HG02678 (cell line): Measurements from ENCODE around the gene RAB5B.
"Not testable (repeated sequence)": the region's sequence is repeated elsewhere in the genome, so short reads cannot be mapped to it uniquely, and the experiment has no call there.

Experiments
- ATAC-seq: cut with Tn5 transposase; IDR thresholded peaks from one replicate; pipeline ENCODE4 v1.9.1; 2021; ENCODE audit warnings: mild to moderate bottlenecking, moderate library complexity; ENCODE audit not compliant: unreplicated experiment

The RAB5B gene

DNA sequence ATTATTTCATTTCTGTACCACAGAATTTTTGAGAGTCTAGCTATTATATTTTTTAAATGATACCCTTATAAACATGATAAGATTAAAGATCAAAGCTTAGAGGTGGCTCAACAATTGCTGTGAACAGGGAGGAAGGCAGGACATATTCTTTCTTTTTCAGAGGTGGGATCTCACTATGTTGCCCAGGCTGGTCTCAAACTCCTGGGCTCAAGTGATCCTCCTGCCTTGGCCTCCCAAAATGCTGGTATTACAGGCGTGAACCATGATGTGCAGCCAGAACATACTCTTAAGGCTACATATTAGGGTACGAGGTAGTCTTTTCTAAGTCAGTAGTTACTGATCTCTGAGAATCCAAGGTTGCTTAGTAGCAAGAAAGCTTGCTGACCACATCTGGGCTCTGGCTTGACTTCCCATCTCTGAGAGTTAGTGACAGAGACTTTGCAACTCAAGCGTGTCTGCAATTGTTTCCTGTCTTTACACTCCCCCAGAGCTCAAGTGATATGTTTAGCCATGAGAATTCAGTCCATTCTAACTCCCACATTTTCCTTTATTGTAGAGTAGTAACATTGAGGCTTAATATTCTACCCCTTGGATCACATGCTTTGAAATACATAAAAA lies 8.6 kb downstream of the RAB5B start:
- ATAC-seq = peak; percentile 66

DNA sequence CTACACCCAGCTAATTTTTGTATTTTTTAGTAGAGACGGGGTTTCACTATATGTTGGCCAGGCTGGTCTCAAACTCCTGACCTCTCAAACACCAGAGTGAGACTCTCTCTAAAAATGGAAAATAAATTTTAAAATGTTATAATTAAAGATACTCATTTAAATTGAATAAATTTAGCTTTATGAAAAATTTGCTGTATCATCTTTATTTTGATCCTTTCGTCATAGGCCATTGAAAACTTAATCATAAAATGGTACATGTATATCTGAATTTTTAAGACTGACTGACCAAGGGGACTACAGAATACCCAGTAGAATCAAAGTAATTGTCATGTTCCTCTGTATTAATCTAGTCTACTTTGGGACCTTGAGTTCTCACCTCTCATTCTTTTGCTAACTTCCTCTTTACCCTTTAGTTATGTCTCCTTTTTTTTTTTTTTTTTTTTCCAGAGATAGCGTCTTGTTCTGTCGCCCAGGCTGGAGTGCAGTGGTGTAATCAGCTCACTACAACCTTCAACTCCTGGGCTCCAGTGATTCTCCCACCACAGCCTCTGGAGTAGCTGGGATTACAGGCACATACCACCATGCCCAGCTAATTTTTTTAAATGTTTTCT lies 9.5 kb downstream of the RAB5B start:
- no peak for ATAC-seq

DNA sequence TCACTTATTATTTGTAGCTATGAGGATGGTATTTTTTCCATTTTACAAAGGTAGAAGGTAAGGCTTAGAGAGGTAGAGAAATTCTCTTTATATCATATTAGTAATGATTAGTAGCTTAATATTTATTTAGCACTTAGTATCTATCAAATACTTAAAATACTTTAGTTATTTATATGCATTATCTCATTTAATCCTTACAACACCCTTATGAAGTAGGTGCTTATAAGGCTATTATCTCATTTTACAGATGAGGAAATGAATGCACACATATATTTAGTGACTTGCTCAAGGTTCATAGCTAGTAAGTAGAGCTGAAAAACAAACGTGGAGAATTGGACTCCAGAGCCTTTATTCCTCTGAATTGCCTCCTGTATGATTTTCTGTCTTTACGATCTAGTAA lies 11.0 kb downstream of the RAB5B start:
- ATAC-seq = no peak

DNA sequence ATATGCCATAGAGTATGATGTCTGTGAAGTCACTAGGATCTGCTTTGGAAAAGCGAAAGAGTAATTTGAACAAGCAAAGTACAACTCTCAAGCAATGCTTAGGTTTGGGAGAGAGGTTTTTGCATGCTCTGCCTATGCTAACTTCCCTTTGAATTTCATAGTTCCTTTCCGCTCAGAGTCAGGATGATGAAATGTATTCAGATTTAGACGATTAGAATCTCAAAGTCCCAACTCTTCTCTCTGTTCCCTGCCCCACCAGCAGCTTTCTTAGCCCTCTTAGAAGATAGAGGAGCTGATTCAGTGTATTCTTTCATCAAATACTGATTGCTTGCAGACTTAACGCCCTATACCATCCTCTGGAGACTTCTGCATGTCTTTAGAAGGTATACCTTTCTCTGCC lies 11.5 kb downstream of the RAB5B start:
- no peak for ATAC-seq

DNA sequence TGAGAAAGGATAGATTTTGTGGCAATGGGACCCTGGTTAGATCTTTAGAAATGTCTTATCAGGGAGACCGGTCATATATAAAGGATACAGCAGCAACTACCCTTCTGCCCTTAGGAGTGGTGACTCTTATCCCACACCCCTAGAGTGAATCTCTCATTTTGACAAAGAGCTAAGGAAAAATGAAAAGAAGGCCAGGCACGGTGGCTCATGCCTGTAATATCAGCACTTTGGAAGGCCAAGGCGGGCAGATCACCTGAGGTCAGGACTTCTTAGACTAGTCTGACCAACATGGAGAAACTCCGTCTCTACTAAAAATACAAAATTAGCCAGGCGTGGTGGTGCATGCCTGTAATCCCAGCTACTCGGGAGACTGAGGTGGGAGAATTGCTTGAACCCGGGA lies 12.1 kb downstream of the RAB5B start:
- ATAC-seq = not testable (repeated sequence)

DNA sequence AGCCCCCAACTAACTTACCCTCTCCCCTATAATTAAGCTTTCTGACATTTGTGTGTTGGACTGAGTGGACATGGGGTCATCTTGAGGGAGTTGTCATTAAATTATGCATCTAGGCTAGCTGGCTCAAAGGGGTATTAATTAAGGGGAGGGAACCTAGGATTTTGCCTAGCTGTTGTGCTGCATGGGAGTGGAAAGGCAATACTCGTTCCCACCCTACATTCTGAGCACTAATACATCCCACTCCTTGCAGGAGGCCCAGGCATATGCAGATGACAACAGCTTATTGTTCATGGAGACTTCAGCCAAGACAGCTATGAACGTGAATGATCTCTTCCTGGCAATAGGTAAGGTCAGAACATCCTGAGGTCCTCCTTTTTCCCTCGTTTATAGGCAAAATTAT lies 17.2 kb downstream of the RAB5B start:
- ATAC-seq = no peak

DNA sequence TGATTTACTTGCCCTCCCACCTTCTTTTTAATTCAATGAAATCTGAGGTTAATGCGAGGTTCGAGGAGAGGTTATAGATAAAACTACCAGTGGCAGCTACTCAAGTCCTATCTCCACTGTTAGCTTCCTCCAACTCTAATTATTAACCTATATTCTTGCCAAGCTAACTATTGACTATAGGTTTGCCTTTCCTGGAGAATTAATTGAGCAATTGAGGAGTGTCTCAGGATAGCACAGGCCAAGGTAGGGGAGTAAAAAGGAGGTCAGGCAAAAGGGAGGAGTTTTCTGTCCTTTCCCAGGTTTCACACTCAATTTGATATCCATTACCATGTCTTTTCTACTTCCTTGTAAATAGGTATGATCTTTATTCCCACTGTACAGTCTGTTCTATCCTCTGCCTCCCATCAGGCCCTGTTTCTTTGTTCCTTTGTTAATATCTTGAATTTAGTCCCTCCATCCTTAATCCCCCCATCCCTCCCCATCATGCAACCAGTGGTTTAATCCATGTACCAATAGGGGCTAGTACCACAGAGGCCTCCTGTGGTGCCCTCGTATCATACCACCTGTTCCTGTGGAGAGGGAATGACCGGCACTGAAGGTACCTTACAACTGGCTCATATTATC lies 19.5 kb downstream of the RAB5B start:
- ATAC-seq = no peak

DNA sequence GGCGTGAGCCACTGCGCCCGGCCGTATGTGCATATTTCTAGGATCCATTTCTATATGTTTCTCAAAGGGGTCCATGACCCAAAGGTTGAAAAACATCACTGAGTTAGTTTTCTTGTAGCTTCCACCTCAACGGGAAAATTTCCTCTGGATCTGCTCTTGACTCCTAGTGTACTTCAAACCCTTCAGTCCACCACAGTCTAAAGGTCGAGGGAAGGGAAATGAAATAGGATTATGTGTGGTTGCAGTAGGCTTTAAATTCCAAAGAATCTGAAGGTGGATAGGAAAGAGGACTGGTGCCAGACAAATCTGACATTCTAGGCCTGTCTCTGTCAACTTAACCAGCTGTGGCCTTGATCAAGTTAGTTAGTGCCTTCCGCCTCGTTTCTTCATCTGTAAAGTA lies 21.5 kb downstream of the RAB5B start:
- no peak for ATAC-seq

DNA sequence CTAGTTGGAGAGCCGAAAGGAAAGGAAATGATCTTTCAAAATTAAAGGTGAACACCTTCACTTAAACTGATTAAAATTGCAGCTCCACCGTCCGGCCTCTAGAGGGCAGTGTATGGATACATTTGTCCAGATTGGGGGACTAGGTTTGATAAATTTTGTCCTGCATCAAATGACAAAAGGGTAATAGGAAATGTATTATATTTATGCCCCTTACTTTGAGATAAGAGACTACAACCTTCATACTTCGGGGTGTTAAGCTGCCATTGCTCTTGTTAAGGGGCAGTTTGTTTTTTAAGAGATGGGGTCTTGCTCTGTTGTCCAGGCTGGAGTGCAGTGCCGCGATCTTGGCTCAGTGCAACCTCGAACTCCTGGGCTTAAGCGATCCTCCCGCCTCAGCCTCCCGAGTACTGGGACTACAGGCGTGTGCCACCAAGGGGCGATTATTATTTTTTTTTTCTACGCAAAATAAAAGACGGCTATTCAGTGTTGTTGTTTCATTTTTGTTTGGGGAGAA lies 22.4 kb downstream of the RAB5B start:
- ATAC-seq = no peak

DNA sequence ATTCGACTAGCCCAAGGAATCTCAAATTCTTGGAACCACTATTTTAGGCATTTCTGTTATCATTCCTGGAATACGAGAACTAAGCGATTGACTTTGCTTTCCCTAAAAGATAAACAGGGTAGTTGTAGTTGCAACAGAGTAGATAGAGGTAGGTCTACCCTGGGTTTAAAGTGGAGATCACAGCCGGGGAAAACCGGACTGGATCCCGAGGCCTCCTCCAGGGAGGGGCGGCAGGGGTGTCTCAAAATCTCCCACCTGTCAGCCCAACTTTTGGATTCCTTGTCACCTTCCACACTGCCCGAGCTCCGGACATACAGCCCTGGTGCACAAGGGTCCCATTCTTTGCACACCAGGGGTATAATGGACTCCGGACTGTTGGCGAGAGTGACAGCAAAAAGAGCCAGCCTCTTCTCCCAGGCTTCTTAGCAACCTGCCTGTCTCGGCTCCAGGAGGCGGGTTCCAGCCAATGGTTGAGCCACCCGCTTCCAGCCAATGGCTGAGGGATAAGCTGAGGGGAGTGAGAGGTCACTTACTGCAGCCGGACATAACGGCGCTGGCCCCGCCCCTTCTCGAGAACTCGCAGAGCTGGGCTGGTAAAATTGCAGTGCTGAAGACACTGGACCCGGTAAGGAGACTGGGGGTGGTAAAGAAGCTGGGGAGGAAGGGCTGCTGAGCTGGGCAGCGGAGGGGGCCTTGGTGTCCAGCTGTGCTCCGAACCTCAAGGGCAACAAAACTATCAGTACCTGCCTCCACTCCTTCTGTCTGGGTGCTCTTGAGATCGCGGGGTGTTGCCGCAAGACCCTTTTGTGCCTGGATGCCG lies 23.0 kb downstream of the RAB5B start, which contains the start of gene SUOX:
SUOX (plus strand) TSS at position 562 of the 820 bp plus-strand sequence. CDS start 4,946 bp downstream, outside the sequence.
- peak; percentile 100 for ATAC-seq

DNA sequence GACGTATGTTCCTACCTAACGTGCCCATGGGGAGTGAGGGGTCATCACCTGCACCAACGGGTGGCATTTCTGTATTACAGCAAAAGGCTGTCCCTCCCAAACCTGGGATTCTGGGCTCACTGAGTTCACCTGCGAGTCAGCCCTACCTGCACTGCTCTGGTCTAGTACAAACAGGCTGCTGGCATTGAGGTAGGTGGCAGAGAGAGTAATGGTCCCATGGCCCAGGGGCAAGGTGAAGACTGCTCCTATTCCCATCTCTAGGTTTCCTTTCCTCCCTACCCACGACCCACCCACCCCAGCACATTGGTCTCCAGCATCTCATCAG lies 23.6 kb downstream of the RAB5B start:
- ATAC-seq = peak; percentile 1

DNA sequence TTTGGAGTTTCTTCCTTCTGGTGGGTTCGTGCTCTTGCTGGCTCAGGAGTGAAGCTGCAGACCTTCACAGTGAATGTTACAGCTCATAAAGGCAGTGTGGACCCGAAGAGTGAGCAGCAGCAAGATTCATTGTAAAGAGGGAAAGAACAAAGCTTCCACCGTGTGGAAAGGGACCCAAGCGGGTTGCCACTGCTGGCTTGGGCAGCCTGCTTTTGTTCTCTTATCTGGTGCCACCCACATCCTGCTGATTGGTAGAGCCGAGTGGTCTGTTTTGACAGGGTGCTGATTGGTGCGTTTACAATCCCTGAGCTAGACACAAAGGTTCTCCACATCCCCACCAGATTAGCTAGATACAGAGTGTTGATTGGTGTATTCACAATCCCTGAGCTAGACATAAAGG lies 25.6 kb downstream of the RAB5B start:
- ATAC-seq = not testable (repeated sequence)

DNA sequence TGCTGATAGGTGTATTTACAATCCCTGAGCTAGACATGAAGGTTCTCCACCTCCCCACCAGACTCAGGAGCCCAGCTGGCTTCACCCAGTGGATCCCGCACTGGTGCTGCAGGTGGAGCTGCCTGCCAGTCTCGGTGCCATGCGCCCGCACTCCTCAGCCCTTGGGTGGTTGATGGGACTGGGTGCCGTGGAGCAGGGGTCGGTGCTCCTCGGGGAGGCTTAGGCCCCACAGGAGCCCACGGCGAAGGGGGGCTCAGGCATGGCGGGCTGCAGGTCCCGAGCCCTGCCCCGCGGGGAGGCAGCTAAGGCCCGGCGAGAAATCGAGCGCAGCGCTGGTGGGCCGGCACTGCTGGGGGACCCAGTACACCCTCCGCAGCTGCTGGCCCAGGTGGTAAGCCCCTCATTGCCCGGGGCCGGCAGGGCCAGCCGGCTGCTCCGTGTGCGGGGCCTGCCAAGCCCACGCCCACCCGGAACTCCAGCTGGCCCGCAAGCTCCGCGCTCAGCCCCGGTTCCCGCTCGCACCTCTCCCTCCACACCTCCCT lies 26.2 kb downstream of the RAB5B start:
- not testable (repeated sequence) for ATAC-seq

DNA sequence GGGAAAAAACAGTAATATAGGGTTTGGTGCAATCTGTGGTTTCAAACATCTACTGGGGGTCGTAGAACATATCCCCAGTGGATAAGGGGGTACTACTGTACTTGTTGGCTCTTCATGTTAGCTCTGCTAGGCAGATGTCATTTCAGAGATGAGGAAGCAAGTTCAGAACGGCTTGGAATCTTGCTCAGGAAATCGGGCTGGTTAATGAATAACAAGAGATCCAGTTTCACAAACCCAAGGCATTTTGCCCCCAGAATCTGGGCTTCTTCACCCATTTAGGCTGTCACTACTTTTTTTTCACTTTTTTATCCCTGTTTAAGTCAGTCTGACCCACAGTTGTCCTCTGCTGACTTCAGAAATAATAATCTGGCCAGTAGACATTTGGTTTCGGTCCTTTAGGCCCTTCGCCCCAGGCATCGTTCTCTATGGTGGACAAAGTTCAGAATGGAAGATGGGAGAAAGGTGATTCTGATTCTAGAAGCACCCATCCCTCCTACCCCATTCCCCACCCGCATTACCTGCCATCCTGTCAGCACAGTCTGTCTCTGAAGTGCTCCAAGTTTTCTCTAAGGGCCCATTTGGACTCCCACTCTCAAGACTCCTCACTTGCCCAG lies 27.7 kb downstream of the RAB5B start:
- no peak for ATAC-seq

DNA sequence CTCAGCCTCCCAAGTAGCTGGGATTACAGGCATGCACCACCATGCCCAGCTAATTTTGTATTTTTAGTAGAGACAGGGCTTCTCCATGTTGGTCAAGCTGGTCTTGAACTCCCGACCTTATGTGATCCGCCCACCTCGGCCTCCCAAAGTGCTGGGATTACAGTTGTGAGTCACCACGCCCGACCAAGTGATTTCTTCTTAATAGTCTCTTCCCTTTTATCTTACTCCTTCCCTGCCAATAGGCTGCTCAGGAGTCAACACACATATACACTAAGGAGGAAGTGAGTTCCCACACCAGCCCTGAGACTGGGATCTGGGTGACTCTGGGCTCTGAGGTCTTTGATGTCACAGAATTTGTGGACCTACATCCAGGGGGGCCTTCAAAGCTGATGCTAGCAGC lies 29.5 kb downstream of the RAB5B start:
- ATAC-seq = not testable (repeated sequence)

DNA sequence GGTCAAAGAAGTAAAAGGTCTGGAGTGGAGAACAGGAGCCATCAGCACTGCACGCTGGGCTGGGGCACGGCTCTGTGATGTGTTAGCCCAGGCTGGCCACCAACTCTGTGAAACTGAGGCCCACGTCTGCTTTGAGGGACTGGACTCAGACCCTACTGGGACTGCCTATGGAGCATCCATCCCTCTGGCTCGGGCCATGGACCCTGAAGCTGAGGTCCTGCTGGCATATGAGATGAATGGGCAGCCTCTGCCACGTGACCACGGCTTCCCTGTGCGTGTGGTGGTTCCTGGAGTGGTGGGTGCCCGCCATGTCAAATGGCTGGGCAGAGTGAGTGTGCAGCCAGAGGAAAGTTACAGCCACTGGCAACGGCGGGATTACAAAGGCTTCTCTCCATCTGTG lies 30.3 kb downstream of the RAB5B start:
- ATAC-seq = no peak

DNA sequence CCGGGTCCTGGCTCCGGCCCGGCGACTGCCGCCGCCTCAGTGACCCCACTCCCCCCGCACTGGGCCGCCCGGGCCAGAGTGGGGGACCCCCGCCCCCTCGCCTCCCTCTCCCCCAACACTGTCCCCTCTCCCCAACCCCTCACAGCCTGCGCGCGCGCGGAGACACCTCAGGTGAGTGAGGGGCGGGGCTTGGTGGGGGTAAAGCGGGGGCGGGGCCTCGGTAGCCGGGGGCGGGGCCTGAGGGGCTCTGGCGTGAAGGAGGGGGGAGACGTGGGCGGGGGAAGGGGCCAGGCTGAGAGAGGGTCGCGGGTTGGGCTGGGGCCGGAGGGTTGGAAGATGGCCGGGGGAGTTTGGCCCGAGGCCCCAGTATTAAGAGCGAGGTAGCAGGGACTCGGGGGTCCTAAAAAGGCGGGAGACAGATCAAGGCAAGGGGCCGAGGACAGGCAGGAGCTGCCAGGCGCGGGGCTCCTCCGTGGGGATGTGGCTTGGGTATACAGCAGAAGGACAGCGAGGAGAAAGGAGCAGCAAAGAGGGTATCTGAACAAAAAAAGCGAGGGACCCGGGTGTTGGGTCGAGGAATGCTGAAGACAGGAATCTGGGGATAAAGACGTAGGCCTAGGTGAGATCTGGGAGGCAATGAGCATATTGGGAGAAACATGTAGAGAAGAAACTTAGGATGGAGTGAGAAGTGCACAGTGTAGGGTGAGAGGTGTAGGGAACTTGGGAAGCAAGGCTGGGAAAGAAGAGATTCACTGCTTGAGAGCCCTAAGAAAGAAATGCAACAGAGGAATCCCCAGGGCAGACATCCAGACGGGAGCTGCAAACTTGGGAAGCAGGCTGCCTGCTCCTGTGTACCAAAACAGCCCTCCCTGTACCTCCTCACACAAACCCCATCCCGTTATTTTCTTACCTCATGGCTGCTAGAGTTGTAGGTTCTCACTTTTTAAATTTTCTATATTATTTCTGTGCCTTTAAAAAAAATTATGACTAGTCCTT lies 34.0 kb downstream of the RAB5B start:
- ATAC-seq = peak; percentile 45

DNA sequence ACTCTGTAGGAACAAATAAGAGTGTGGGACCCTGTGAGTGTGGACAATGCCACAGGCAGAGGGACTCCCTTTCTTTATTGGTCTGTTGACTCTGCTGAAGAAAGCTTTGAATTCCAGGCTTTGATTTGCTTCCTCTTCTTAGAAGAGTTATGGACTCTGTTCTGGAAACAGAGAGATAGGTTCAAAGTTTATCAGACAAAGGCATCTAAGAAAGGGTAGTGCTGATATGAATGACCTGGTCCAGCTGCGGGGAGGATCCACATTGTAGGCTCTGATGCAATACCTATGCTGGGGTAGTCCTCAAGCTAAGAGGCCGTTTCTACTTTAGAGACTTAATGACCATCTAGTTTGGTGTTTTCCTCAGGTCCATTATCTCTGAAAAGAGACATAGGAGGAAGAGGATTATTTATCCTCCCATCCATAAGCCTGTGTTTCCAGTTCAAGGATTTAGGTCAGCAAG lies 36.3 kb downstream of the RAB5B start:
- ATAC-seq = no peak

DNA sequence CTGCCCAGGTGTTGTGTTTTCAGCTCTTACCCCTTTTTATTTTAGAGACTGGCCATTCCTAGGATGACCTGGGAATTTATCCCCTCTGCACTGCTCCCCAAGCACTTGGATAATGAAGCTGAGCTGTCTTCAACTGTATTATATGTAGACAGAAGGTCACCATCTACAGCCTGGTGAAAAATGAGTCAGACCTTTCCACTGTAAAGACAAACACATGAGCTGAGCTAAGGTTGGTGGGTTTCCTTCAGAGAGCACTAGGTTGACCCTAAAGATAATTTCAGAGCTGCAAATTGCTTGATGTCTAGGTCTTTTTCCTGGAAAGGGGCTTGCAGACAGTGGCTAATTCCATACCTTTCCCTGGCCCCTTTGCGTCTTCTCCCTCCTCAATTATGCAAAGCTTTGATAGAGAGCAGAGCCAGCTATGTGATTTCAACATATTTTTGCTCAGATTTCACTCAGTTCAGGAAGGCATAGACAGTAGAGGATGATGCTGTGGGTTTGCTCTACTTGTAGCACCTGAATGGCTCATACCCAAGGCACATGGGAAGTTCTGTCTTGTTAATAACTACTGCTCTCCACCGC lies 37.7 kb downstream of the RAB5B start:
- ATAC-seq = no peak
